Upper lobe of right lung (tissue), 1 donor: Measurements from ENCODE around the gene LRSAM1. TPM values are rescaled to one million over a fixed set of nuclear protein-coding genes. Genes with fewer than 3 reads are reported as not detected.

ENCODE experiments used
- ATAC-seq: fragments of 200-7000 bp; cut with Tn5 transposase; one replicate; pipeline ENCODE4 v1.9.1; 2020; ENCODE audit warnings: mild to moderate bottlenecking, moderate library complexity
- DNase-seq: peaks from one replicate; pipeline ENCODE4 v3.0.0-alpha.2; 2020
- H3K27ac ChIP-seq: fragments of 200-600 bp; one replicate; pipeline ENCODE4 v1.8.0; 2022
- H3K27me3 ChIP-seq: fragments of 200-600 bp; one replicate; pipeline ENCODE4 v1.8.0; 2022; ENCODE audit warnings: mild to moderate bottlenecking
- H3K36me3 ChIP-seq: fragments of 200-600 bp; one replicate; pipeline ENCODE4 v1.8.0; 2022
- H3K4me1 ChIP-seq: fragments of 200-600 bp; one replicate; pipeline ENCODE4 v1.8.0; 2022
- H3K4me3 ChIP-seq: fragments of 200-600 bp; one replicate; pipeline ENCODE4 v1.8.0; 2022; ENCODE audit warnings: mild to moderate bottlenecking
- H3K9me3 ChIP-seq: fragments of 200-600 bp; one replicate; pipeline ENCODE4 v1.8.0; 2022
- intact Hi-C: fragments of 100-400 bp; cut with DNase I; formaldehyde crosslinking; loops from one replicate; pipeline ENCODE4 v1.11.0; 2022
- total RNA-seq: library from RNA; stranded (reverse); fragmentation: NEBNext Ultra II Directional; extraction: Animal tissue kit (Norgen Biotek cat#: 25700); gene quantifications from one replicate; pipeline ENCODE4 v1.2.1, GENCODE V29; 2021
- TF ChIP-seq, protein P1 (sequence below): fragments of 200-600 bp; IDR thresholded peaks from one replicate; pipeline ENCODE4 v1.8.0; 2022; ENCODE audit warnings: antibody characterized with exemption
- donor health status: DM: no; HTN: yes; CAD: no; lungs with severe emphysema.

Gene LRSAM1
- total RNA-seq, 1 donor from 2014 or later: 18.8 TPM

GRCh38 chr9:127493592-127494303 lies 42.4 kb downstream of the LRSAM1 start:
- TF ChIP-seq, protein P1, sequence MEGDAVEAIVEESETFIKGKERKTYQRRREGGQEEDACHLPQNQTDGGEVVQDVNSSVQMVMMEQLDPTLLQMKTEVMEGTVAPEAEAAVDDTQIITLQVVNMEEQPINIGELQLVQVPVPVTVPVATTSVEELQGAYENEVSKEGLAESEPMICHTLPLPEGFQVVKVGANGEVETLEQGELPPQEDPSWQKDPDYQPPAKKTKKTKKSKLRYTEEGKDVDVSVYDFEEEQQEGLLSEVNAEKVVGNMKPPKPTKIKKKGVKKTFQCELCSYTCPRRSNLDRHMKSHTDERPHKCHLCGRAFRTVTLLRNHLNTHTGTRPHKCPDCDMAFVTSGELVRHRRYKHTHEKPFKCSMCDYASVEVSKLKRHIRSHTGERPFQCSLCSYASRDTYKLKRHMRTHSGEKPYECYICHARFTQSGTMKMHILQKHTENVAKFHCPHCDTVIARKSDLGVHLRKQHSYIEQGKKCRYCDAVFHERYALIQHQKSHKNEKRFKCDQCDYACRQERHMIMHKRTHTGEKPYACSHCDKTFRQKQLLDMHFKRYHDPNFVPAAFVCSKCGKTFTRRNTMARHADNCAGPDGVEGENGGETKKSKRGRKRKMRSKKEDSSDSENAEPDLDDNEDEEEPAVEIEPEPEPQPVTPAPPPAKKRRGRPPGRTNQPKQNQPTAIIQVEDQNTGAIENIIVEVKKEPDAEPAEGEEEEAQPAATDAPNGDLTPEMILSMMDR: no peak
- Histone ChIP-seq H3K4me3 (no peak overlapping the region), H3K36me3 (peaks cover 79% of the 10 kb centered on the region), H3K27me3 (no peaks in the 10 kb centered on the region), H3K4me1 (peaks cover 6% of the 10 kb centered on the region), H3K27ac (no peak overlapping the region), H3K9me3 (no peaks in the 10 kb centered on the region)
- ATAC-seq (no peak), DNase-seq (no peak)
- intact Hi-C loops: loop anchor here (10.0 kb wide), 1 partner anchor 231 kb away; no protein-coding TSS in a partner anchor

DNA sequence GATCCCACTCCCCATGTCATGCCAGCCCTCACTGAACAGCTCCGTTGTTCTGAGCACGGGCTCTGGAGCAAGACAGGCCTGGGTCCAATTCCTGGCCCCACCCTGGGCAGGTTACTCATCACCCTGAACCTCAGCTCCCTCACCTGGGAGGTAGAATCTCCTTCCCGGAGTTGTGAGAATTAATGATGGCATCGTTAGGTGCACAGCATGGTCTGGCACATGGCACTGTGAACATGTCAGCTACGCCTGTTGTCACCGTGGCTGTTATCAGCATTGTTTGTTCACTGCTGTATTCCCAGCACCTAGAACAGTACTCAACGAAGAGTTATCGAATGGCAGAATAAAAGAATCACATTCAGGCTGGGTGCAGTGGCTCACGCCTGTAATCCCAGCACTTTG lies 43.0 kb downstream of the LRSAM1 start:
- no peaks in the 10 kb centered on the region for H3K27me3 ChIP-seq
- no peak overlapping the region for H3K4me3 ChIP-seq
- peaks cover 73% of the 10 kb centered on the region for H3K36me3 ChIP-seq
- intact Hi-C loops: loop anchor here (10.0 kb wide), 1 partner anchor 230 kb away; no protein-coding TSS in a partner anchor
- TF ChIP-seq, protein P1: no peak
- no peaks in the 10 kb centered on the region for H3K9me3 ChIP-seq
- DNase-seq (no peak), ATAC-seq (no peak)
- H3K4me1 ChIP-seq: peaks cover 6% of the 10 kb centered on the region
- H3K27ac ChIP-seq: no peak overlapping the region

DNA sequence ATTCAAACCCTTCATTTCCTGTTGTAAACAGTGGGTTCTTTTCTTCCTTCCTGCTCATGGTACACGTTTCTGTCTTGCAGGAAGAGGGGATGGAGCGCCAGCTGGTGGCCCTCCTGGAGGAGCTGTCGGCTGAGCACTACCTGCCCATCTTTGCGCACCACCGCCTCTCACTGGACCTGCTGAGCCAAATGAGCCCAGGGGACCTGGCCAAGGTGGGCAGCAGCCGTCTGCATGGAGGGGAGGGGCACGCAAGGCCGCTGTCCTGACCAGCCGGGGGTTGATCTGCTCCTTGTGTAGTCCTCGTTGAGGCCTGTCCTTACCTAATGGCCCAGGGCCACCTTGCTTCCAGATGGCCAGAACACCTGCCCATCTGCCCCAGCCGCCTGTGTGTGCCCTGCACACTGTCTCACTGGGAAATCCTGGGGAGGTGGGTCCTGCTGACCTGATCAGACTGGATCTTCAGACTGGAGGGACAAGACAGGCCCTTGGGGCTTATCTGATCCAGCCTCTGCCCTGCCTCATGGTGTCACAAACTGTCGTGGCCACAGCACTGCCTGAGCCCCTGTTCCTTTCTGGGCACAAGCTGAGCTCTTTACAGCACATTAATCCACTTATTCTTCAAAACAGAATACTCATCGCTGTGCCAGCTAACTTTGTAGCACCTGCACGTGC lies 44.7 kb downstream of the LRSAM1 start:
- no peak for ATAC-seq
- H3K27me3 ChIP-seq: no peaks in the 10 kb centered on the region
- H3K4me1 ChIP-seq: peaks cover 6% of the 10 kb centered on the region
- peaks cover 62% of the 10 kb centered on the region for H3K36me3 ChIP-seq
- no peak overlapping the region for H3K4me3 ChIP-seq
- intact Hi-C loops: loop anchor here (10.0 kb wide), 1 partner anchor 229 kb away; no protein-coding TSS in a partner anchor
- TF ChIP-seq, protein P1: no peak
- no peaks in the 10 kb centered on the region for H3K9me3 ChIP-seq
- DNase-seq: no peak
- H3K27ac ChIP-seq: peak overlapping the region; percentile 61

GRCh38 chr9:127496974-127497373 lies 45.7 kb downstream of the LRSAM1 start:
- intact Hi-C loops: loop anchor here (10.0 kb wide), 1 partner anchor 228 kb away; no protein-coding TSS in a partner anchor
- peaks cover 6% of the 10 kb centered on the region for H3K4me1 ChIP-seq
- no peaks in the 10 kb centered on the region for H3K9me3 ChIP-seq
- H3K27me3 ChIP-seq: no peaks in the 10 kb centered on the region
- DNase-seq (no peak), ATAC-seq (no peak)
- H3K4me3 ChIP-seq: no peak overlapping the region
- H3K36me3 ChIP-seq: peaks cover 66% of the 10 kb centered on the region
- TF ChIP-seq, protein P1: no peak
- no peak overlapping the region for H3K27ac ChIP-seq

DNA sequence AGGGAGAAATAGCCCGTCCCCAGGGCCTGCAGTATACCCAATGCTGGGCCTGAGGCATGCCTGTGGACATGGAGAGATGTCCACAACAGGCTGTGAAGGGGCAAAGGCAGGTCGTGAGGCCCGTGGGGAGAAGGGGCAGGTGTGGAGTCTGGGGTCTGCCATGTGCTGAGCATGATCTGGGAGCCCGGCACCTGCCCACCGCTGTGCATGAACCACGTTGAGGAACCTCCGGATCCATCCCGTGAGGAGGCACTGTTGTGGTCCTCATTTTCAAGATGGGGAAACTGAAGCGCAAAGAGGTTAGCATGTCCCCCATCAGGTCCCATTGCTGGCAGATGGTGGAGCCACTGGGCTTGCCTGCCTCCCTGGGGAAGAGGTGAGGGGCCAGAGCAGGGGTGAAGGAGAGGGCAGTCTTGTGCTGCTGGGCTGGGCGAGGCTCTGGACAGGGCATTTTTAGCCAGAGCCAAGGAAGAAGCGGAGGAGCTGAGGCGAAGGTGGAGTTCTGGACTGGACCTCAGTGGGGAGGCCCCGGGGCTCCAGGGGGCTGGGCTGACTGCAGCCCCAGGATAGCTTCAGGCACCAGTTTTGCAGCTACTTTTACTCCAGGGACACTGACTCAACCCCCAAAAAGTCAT lies 46.5 kb downstream of the LRSAM1 start:
- no peak overlapping the region for H3K27ac ChIP-seq
- DNase-seq (no peak), ATAC-seq (no peak)
- H3K4me1 ChIP-seq: peaks cover 6% of the 10 kb centered on the region
- H3K4me3 ChIP-seq: no peak overlapping the region
- intact Hi-C loops: loop anchor here (10.0 kb wide), 1 partner anchor 227 kb away; no protein-coding TSS in a partner anchor
- H3K9me3 ChIP-seq: no peaks in the 10 kb centered on the region
- H3K27me3 ChIP-seq: no peaks in the 10 kb centered on the region
- peaks cover 68% of the 10 kb centered on the region for H3K36me3 ChIP-seq
- TF ChIP-seq, protein P1: no peak
